Measurements from ENCODE around the gene PHF14. TPM values are rescaled to one million over a fixed set of nuclear protein-coding genes. Genes with fewer than 3 reads are reported as not detected.

PHF14 gene
- total RNA-seq, 2 donors from 2014 or later, result 52.0 to 53.1 TPM

DNA sequence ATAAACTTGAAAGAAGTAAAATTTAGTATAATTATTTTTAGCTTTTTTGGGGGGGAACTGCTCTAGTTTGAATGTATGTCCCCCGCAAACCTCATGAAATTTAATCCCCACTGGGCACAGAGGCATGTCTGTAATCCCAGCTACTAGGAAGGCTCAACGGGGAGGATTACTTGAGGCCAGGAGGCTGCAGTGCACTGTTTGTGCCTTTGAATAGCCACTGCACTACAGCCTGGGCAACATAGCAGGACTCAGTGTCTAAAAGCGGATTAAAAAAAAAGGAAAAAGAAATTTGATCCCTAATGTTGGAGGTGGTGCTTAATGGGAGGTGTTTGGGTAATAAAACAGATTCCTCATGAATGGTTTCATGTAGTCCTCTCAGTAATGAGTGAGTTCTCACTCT lies 43.1 kb upstream of the PHF14 start:
- no peaks in the 10 kb centered on the region for H3K9me3 Mint-ChIP-seq
- TF ChIP-seq, protein P1, sequence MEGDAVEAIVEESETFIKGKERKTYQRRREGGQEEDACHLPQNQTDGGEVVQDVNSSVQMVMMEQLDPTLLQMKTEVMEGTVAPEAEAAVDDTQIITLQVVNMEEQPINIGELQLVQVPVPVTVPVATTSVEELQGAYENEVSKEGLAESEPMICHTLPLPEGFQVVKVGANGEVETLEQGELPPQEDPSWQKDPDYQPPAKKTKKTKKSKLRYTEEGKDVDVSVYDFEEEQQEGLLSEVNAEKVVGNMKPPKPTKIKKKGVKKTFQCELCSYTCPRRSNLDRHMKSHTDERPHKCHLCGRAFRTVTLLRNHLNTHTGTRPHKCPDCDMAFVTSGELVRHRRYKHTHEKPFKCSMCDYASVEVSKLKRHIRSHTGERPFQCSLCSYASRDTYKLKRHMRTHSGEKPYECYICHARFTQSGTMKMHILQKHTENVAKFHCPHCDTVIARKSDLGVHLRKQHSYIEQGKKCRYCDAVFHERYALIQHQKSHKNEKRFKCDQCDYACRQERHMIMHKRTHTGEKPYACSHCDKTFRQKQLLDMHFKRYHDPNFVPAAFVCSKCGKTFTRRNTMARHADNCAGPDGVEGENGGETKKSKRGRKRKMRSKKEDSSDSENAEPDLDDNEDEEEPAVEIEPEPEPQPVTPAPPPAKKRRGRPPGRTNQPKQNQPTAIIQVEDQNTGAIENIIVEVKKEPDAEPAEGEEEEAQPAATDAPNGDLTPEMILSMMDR (conservative IDR thresholded peaks at IDR 0.05), result no peak
- no peaks in the 10 kb centered on the region for H3K4me1 Mint-ChIP-seq
- peak overlapping the region; percentile 2 for H3K27ac Mint-ChIP-seq
- 95 to 100% methylated on average over 1 to 3 of the region's 3 CpGs for WGBS, 2 experiments (ENCODE audit: insufficient coverage in 1 of 2, insufficient read length in 1 of 2)
- no peak overlapping the region for H3K9ac ChIP-seq (ENCODE audit: extremely low read depth, low read length, poor library complexity, severe bottlenecking)
- peaks cover 27% of the 10 kb centered on the region for H3K36me3 Mint-ChIP-seq (ENCODE audit: low read depth)
- H3K27me3 Mint-ChIP-seq (ENCODE audit: insufficient read depth), result no peaks in the 10 kb centered on the region
- H3K27ac ChIP-seq (ENCODE audit: low read depth, low read length), result peak overlapping the region; percentile 24
- no peak overlapping the region for H3K4me3 Mint-ChIP-seq
- no peaks in the 10 kb centered on the region for H3K27me3 ChIP-seq (ENCODE audit: control insufficient read depth, insufficient read depth, low read length, poor library complexity, severe bottlenecking)
- peaks cover 45% of the 10 kb centered on the region for H3K36me3 ChIP-seq (ENCODE audit: control insufficient read depth, insufficient read depth, low read length)
- H3K4me3 ChIP-seq (ENCODE audit: low read length), result no peak overlapping the region
- no peaks in the 10 kb centered on the region for H3K9me3 ChIP-seq (ENCODE audit: control insufficient read depth, low read length)
- H3K4me1 ChIP-seq (ENCODE audit: control insufficient read depth, insufficient read depth, low read length), result no peaks in the 10 kb centered on the region
- no peak for DNase-seq

- H3K27ac ChIP-seq (ENCODE audit: low read depth, low read length), result peak overlapping the region; percentile 24
- Mint-ChIP-seq H3K4me1 (no peaks in the 10 kb centered on the region), H3K4me3 (no peak overlapping the region)
Observed at GRCh38 chr7:10931161-10931560, 42.5 kb upstream of the PHF14 start.

GRCh38 chr7:10934292-10934691 lies 39.4 kb upstream of the PHF14 start:
- DNase-seq, result no peak
- H3K4me3 Mint-ChIP-seq, result no peak overlapping the region
- H3K27me3 Mint-ChIP-seq (ENCODE audit: insufficient read depth), result no peaks in the 10 kb centered on the region
- Histone ChIP-seq H3K27ac (ENCODE audit: low read depth, low read length) (no peak overlapping the region), H3K9ac (ENCODE audit: extremely low read depth, low read length, poor library complexity, severe bottlenecking) (no peak overlapping the region), H3K9me3 (ENCODE audit: control insufficient read depth, low read length) (no peaks in the 10 kb centered on the region), H3K36me3 (ENCODE audit: control insufficient read depth, insufficient read depth, low read length) (peaks cover 71% of the 10 kb centered on the region), H3K27me3 (ENCODE audit: control insufficient read depth, insufficient read depth, low read length, poor library complexity, severe bottlenecking) (no peaks in the 10 kb centered on the region), H3K4me1 (ENCODE audit: control insufficient read depth, insufficient read depth, low read length) (no peaks in the 10 kb centered on the region), H3K4me3 (ENCODE audit: low read length) (no peak overlapping the region)
- H3K27ac Mint-ChIP-seq, result no peak overlapping the region
- no peaks in the 10 kb centered on the region for H3K9me3 Mint-ChIP-seq
- H3K4me1 Mint-ChIP-seq, result peaks cover 3% of the 10 kb centered on the region
- TF ChIP-seq, protein P1 (conservative IDR thresholded peaks at IDR 0.05), result no peak
- H3K36me3 Mint-ChIP-seq (ENCODE audit: low read depth), result peaks cover 47% of the 10 kb centered on the region

More at GRCh38 chr7:10931161-10931560, 42.5 kb upstream of the PHF14 start:
- Histone ChIP-seq H3K4me3 (ENCODE audit: low read length) (no peak overlapping the region), H3K27me3 (ENCODE audit: control insufficient read depth, insufficient read depth, low read length, poor library complexity, severe bottlenecking) (no peaks in the 10 kb centered on the region), H3K4me1 (ENCODE audit: control insufficient read depth, insufficient read depth, low read length) (no peaks in the 10 kb centered on the region), H3K36me3 (ENCODE audit: control insufficient read depth, insufficient read depth, low read length) (peaks cover 51% of the 10 kb centered on the region), H3K9ac (ENCODE audit: extremely low read depth, low read length, poor library complexity, severe bottlenecking) (no peak overlapping the region), H3K9me3 (ENCODE audit: control insufficient read depth, low read length) (no peaks in the 10 kb centered on the region)
- Mint-ChIP-seq H3K27me3 (ENCODE audit: insufficient read depth) (no peaks in the 10 kb centered on the region), H3K9me3 (no peaks in the 10 kb centered on the region), H3K36me3 (ENCODE audit: low read depth) (peaks cover 33% of the 10 kb centered on the region), H3K27ac (no peak overlapping the region)
- 77 to 82% methylated on average over 5 of the region's 5 CpGs for WGBS, 2 experiments (ENCODE audit: insufficient coverage in 1 of 2, insufficient read length in 1 of 2)
- DNase-seq, result no peak
- TF ChIP-seq, protein P1 (conservative IDR thresholded peaks at IDR 0.05), result no peak
